GM12872 (cell line): ENCODE results near the gene DIP2B.

Source experiments
- CTCF ChIP-seq: IDR thresholded peaks from 3 replicates; pipeline ENCODE4 v1.5.1; 2011; ENCODE audit warnings: low read depth, mild to moderate bottlenecking, low read length, moderate library complexity; ENCODE audit not compliant: insufficient read depth

DIP2B gene

GRCh38 chr12:50556273-50556672 is 51.5 kb downstream of the DIP2B start:
- no peak for TF ChIP-seq CTCF

- TF ChIP-seq CTCF: no peak
These were observed 52.6 kb downstream of the DIP2B start for GRCh38 chr12:50557421-50557820.

GRCh38 chr12:50558970-50559369 is 54.2 kb downstream of the DIP2B start:
- no peak for TF ChIP-seq CTCF

- no peak for TF ChIP-seq CTCF
These were observed 58.0 kb downstream of the DIP2B start for GRCh38 chr12:50562520-50563433.

- TF ChIP-seq CTCF: no peak
These were observed 58.6 kb downstream of the DIP2B start for GRCh38 chr12:50563434-50563787.

GRCh38 chr12:50564237-50564947 is 59.6 kb downstream of the DIP2B start:
- no peak for TF ChIP-seq CTCF

- no peak for TF ChIP-seq CTCF
These were observed 60.1 kb downstream of the DIP2B start for GRCh38 chr12:50564948-50565297.
